HG02870 (cell line): ENCODE measurements around the gene SRF.

Experiments used
- ATAC-seq: cut with Tn5 transposase; IDR thresholded peaks from one replicate; pipeline ENCODE4 v1.9.1; 2021; ENCODE audit warnings: mild to moderate bottlenecking, moderate library complexity; ENCODE audit not compliant: unreplicated experiment

Gene SRF

DNA sequence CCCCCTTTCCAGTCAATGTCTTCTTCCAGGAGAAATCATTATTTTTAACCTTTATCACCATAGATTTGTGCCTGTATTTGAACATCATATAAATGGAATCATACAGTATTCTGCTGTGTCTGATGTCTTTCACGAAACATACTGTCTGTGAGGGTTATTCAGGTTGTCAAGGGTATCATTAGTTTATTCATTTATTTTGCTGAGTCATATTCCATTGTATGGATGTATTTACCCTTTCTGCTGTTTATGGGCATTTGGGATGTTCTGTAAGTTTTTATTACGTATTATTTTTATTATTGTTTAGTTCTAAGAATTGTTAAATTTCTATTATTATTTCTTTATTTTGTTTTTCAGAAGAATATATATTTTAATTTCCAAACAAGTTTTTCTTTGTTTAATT lies 36.2 kb downstream of the SRF start:
- ATAC-seq, result no peak

DNA sequence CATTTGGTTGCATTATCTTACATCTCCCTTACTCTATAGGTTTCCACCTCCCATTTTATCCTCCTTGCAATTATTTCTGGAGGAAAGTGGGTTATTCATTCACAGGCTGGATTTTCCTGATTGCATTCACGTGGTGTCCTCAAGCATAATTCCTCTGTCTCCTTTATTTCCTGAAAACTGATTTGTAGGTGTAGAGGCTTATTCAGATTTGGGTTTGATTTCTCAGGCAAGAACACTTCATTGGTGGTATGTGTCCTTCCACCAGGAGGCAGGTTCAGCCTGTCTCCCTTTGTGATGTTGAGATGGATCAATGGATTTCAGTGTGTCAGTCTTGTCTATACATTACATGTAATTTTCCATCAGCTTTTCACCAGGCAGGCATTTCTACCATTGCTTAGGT lies 40.9 kb downstream of the SRF start:
- no peak for ATAC-seq

DNA sequence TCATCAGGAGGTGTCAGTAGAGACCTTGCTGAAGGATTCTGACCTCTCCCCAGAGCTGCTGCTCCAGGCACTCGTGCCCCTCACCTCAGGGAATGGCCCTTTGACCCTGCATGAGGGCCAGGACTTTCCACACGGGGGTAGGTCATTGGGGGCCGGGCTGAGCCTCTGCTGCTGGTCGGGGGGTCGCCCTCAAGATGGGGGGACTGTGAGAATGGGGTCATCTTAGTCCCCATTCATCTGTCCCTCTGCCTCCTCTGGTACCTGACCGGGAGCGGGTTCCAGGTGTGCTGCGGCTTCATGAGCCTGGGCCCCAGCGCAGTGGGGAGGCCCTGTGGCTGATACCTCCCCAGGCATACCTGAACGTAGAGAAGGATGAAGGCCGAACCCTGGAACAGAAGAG lies 42.4 kb downstream of the SRF start:
- ATAC-seq, result no peak

DNA sequence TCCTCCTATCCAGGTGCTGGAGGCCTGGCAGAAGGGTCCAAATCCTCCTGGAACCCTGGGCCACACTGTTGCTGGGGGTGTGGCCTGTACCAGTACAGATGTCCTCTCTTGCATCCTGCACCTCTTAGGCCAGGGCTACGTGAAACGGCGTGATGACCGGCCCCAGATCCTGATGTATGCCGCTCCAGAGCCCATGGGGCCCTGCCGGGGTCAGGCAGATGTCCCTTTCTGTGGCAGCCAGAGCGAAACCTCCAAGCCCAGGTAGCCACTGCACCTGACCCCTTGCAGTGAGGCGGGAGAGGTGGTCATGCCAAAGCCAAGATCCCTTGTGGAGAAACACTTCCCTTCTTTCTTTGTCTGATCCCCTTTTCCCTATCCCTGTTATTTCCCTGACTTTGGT lies 44.0 kb downstream of the SRF start:
- no peak for ATAC-seq

DNA sequence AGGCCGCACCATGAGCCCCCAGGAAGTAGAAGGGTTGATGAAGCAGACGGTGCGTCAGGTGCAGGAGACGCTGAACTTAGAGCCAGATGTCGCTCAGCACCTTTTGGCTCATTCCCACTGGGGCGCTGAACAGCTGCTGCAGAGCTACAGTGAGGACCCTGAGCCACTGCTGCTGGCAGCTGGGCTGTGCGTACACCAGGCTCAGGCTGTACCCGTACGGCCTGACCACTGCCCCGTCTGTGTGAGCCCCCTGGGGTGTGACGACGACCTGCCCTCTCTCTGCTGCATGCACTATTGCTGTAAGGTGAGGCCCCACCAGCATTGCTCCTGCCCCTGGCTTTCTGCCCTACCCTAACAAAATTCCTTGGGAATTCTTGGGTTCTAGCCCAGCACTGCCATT lies 45.1 kb downstream of the SRF start:
- no peak for ATAC-seq

DNA sequence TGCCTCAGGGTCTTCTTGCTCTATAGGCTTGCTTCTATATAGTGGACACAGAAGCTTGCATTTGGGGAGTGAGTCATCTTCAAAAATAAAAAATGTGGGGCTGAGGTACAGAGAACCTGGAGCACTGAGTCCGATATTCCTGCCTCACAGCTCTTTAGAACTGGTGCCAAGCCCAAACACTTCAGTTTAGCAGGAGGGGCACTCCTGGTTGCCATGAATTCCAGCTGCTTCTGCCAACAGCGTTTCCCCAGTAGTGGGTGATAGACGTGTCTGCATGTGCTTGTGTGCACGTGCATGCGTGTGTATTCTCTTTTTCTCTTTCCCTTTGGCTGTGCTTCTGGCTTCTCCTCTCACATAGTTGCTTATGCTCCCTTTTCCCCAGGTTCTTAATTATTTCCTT lies 46.3 kb downstream of the SRF start:
- ATAC-seq, result no peak

DNA sequence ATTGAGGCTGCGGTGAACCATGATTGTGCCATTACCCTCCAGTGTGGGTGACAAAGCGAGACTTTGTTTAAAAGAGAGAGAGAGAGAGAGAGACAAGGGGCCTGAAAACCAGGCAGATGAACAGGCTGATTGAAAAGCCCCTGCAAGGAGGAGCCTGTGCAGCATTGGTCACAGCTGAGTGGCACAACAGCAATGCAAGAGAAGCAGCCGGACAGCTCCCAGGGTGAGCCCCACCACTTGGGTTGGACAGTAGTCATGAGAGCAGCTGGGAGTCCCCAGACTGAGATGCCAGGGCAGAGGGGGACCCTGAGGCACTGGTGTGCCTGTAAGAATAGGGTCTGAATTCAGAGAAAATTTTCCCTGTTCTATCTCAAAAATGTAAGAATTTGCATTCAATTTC lies 48.0 kb downstream of the SRF start:
- ATAC-seq, result no peak

DNA sequence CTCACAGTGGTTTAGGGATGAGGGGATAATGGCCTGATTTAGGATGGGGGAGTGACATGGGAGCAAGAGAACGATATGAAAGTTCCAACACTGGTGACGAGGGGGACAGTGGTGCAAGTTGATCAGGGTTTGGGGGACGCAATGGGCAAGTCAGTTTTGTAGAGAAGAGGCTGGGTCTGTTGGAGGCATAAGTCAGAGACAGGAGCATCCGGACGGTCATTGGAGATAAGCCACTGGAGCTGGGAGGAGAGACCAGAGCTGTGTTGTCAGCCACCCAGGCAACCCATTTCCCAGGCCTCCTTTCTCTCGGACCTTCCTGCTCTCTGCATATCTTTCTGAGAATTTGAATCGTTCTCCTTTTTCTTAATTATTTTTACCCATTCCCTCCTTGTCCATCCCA lies 48.7 kb downstream of the SRF start:
- no peak for ATAC-seq

DNA sequence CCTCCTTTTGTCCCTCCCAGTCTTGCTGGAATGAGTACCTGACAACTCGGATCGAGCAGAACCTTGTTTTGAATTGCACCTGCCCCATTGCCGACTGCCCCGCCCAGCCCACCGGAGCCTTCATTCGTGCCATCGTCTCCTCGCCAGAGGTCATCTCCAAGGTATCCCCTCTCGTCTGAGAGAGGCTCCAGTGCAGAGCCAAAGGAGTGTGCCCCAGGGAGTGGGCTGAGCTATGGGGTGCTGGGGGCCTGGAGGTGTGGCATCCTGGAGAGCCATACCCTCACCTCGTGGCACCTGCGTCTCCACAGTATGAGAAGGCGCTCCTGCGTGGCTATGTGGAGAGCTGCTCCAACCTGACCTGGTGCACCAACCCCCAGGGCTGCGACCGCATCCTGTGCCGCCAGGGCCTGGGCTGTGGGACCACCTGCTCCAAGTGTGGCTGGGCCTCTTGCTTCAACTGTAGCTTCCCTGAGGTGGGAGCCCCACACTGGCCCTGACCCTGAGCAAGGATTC lies 49.4 kb downstream of the SRF start:
- ATAC-seq, result no peak

DNA sequence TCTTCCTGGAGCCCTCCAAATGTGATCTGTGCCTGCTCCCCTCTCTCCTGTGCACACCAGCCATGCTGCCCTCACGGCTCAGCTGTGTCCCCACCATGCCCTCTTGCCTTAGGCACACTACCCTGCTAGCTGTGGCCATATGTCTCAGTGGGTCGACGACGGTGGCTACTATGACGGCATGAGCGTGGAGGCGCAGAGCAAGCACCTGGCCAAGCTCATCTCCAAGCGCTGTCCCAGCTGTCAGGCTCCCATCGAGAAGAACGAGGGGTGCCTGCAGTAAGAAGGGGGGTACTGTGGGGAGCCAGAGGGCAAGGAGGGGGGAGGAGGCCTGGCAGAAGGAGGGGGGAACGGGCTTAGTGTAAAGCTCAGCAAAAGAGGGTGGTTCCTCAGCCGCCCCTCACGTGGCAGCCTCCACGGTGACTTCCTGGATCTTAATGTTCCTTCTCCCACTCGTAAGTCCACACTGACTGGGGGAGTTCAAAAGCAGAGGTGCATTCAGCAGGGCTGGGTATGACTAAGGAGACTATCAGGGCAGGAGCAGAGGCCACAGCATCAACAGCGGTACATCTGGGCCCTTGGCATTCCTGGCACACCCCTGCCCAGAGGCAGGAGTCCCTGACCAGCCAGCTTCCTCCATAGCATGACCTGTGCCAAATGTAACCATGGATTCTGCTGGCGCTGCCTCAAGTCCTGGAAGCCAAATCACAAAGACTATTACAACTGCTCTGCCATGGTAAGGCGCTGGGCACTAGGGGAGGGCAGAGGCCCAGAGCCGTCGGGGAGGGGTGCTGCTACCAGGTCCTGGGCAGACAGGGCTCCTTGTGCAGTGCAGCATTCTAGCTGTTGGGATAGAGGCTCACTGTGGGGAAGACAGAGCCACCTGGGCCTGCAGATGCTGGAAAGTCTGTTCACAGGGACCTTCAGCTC lies 50.2 kb downstream of the SRF start:
- no peak for ATAC-seq

DNA sequence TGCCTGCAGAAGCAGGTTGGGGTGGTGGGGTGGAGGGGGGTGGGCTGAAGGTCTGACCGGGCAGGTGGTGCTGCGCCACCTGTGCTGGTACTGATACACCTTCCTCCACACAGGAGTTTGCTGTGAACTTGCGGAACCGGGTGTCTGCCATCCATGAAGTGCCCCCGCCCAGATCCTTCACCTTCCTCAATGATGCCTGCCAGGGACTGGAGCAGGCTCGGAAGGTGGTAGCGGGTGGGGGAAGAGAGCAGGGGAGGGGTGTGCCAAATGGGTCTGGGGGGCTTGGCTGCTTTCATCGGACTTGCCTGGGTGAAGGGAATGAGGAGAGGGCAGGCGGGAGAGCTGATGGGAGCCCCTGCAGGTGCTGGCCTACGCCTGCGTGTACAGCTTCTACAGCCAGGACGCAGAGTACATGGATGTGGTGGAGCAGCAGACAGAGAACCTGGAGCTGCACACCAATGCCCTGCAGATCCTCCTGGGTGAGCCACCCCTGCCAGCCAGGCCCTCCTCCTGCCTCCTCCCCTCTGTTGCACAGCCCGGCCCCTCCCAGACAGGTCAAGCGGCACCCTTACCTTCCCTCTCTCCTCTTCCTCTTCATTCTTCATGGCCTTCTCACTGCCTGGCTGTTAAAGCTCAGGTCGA lies 51.5 kb downstream of the SRF start:
- ATAC-seq, result no peak

DNA sequence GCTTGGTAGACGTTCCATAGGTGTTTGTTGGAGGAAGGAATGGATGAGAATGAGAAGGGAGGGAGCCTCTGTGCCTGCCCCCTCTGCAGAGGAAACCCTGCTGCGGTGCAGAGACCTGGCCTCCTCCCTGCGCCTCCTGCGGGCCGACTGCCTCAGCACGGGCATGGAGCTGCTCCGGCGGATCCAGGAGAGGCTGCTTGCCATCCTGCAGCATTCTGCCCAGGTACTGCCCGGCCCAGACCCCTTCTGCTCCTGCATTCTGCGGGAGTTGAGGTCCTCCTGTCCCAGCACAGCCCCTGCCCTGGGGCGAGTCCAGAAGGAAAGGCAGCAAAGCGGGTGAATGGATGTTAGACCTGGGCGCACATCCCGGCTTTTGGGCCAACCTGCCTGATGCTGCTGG lies 52.1 kb downstream of the SRF start:
- ATAC-seq, result no peak

DNA sequence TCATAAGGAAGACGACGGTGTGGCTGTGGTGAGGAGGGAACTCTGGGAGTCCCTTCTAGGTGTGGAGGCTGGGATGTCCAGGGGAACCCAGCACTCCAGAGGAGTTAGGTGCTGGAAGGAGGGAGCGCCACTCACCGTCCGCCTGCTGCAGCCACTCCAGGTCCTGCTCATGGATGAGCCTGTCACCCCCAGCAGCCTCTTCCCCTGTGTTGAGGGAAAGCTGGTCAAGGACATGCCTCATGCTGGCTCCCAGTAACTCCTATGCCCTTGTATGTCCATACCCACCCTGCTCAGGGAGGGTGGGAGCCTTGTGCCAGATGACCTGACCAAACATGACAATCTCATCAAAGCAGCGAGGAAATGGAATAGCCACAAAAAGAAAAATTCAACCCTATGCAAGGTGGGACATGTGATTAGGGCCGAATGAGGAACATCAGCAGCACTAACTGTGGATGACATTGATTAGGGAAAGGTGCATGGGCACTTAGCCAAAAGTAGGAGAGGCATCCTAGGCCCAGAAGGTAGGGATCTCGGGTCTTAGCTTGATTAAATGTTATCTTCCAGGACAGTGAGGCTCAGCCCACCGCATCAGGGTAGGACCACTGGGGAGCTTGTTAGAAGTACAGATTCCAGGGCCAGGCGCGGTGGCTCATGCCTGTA lies 55.3 kb downstream of the SRF start:
- no peak for ATAC-seq

DNA sequence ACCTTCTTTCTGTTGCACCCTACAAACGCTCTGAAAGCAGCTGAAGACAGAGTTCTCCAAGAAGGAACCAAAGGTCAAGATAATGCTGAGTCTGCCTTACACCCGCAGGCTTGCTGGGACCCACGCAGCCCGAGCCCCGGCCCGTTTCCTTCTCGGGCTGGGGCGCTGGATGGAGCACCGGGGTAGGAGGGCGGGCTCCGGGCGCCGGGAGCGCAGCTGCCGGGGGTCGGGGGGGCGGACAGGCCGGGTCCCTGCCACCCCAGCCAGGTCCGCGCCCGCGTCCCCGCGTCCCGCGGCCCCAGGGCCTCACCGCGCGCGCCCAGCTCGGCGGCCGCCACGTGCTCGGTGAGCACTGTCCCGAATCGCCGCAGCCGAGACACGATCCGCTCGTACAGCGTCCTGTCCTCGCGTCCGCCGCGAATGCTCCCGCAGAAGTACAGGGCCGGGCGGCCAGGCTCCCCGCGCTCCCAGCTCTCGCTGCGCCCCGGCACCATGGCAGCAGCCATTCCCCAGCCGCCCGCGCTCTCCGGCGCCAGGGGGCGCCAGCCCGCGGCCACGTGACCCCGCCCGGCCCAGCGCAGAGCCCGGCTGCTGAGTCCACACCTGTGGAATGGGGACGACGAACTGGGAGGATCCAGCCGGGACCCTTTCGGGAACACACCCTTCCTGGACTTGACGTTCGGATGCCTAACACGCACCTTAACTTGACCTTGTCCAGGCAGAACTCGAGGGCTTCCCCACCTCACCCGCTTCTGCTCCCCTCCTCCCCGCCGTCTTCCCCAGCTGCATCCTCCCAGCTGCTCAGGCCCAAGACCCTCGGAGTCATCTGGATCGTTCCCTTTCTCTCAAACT lies 58.1 kb downstream of the SRF start, which contains the start of gene DNPH1:
DNPH1 (minus strand) TSS at position 531 of the 852 bp plus-strand sequence; CDS start at position 506, 25 bp downstream.
- peak; percentile 61 for ATAC-seq

DNA sequence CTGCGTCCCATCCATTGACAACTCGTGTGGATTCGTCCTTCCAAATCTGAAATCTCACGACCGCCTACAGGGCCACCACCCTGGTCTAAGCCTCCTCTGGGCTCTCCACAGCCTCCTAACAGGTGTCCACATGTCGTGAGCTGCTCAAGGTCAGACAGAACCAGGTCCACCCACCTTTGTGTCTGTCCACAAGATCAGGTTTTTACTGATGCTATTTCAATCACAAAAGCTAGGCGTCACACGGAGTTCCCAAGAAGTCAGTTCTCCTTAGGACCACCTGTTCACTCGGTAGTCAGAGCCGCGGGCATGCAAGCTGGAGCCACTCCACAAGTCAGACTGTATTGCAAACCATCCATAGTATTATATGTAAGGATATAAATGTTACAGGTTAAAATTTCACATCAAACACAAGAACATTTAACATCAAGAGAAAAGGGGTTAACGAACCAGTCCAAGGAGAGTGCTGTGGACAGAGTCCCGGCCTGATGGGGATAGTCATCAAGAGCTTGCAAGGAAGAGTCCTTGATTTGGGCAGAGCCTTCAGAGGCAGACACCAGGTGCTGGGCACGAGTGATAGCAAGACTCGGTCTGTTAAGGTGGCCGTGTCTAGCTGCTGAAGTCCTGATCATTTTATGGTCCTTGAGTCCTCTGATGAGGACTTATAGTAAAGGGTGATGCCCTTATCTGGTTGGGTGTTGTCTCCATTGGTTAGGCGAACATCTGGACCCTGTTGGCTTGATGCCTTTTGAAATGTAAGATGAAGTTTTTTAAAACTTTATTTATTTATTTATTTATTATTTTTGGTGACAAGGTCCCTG lies 58.9 kb downstream of the SRF start:
- ATAC-seq, result no peak

DNA sequence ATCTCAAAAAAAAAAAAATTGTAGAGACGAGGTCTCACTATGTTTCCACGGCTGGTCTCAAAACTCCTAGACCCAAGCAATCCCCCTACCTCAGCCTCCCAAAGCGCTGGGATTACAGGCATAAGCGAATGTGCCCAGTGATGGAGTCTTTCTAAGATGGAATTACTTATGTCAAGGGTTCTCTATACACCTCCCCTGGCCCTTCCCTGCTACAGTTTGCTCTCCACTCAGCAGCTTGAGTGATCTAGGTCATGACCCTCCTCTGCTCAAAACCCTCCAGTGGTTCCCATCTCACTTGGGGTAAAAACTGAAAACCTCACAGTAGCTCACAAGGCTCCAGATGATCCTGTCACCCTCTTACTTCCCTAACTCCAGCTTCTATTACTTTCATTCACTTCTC lies 60.0 kb downstream of the SRF start:
- ATAC-seq, result no peak
